Thoracic aorta (tissue), 2 donors: ENCODE results near the gene S100A5. TPM values are rescaled to one million over a fixed set of nuclear protein-coding genes. Genes with fewer than 3 reads are reported as not detected.

Source experiments
- ATAC-seq: fragments of 150-250 bp; one replicate; pipeline ENCODE4 v1.8.0; 2017; ENCODE audit warnings: low read depth; ENCODE audit not compliant: insufficient number of reproducible peaks, low FRiP score
- DNase-seq: peaks from one replicate; pipeline ENCODE4 v3.0.0-alpha.2; 2020; ENCODE audit warnings: low spot score
- H3K27ac ChIP-seq, 2 donors: fragments of 200-600 bp; sonication (generic); 1 replicate in 1 of 2; 2 replicates in 1 of 2; pipeline ENCODE4 v1.5.1; 2016; ENCODE audit warnings: mild to moderate bottlenecking in 2 of 2, moderate library complexity in 2 of 2
- H3K27me3 ChIP-seq: fragments of 200-600 bp; sonication (generic); replicated peaks from 2 replicates; pipeline ENCODE4 v1.6.0; 2016; ENCODE audit warnings: mild to moderate bottlenecking; ENCODE audit not compliant: insufficient read depth
- H3K36me3 ChIP-seq: fragments of 200-600 bp; sonication (generic); one replicate; pipeline ENCODE4 v1.5.1; 2016
- H3K4me1 ChIP-seq, 2 donors: fragments of 200-600 bp; sonication (generic); 1 replicate in 1 of 2; 2 replicates in 1 of 2; pipeline versions ENCODE4 v1.5.1 to v1.6.0; 2016; ENCODE audit warnings: low read depth in 2 of 2, mild to moderate bottlenecking in 1 of 2; ENCODE audit not compliant: control insufficient read depth in 1 of 2
- H3K4me3 ChIP-seq: fragments of 200-600 bp; sonication (generic); 2 replicates; pipeline ENCODE4 v1.5.1; 2016; ENCODE audit warnings: mild to moderate bottlenecking
- H3K9me3 ChIP-seq: fragments of 200-600 bp; sonication (generic); 2 replicates; pipeline ENCODE4 v1.5.1; 2016
- CTCF ChIP-seq: fragments of 200-600 bp; sonication (generic); IDR thresholded peaks from one replicate; pipeline ENCODE4 v1.5.1; 2019; ENCODE audit warnings: antibody characterized with exemption
- total RNA-seq, 2 donors: library from RNA; depleted of rRNA; stranded (reverse); fragments of >200 nt; gene quantifications; one replicate each; pipeline versions ENCODE4 v1.1.0 to v1.2.3, GENCODE V29; 2016

S100A5 gene
- total RNA-seq, 2 donors from 2014 or later = not detected

GRCh38 chr1:153546371-153546770 lies 5.6 kb upstream of the S100A5 start:
- peaks cover 65 to 90% of the 10 kb centered on the region in 2 donors for H3K4me1 ChIP-seq

GRCh38 chr1:153545067-153546055 lies 4.6 kb upstream of the S100A5 start, which contains the start of gene S100A4:
TSS of gene S100A4 (minus strand) at chr1:153545806. CDS start at chr1:153544794, 1,012 bp downstream.
- Histone ChIP-seq H3K36me3 (no peaks in the 10 kb centered on the region), H3K27me3 (no peaks in the 10 kb centered on the region), H3K9me3 (no peaks in the 10 kb centered on the region), H3K27ac (peak within 1 kb of the TSS; percentile 80 to 96), H3K4me3 (peak within 1 kb of the TSS; percentile 85), H3K4me1 (peaks cover 65 to 90% of the 10 kb centered on the region in 2 donors)
- DNase-seq (peak; percentile 80), ATAC-seq (peak; percentile 67)
- no peak for TF ChIP-seq CTCF

More at GRCh38 chr1:153546371-153546770, 5.6 kb upstream of the S100A5 start:
- Histone ChIP-seq H3K9me3 (no peaks in the 10 kb centered on the region), H3K27ac (peak overlapping the region; percentile 80 to 96), H3K4me3 (peak overlapping the region; percentile 85), H3K27me3 (no peaks in the 10 kb centered on the region), H3K36me3 (no peaks in the 10 kb centered on the region)
- no peak for TF ChIP-seq CTCF
- ATAC-seq = no peak
- no peak for DNase-seq

GRCh38 chr1:153544453-153545066 lies 3.8 kb upstream of the S100A5 start:
- Histone ChIP-seq H3K4me1 (peaks cover 57 to 82% of the 10 kb centered on the region in 2 donors), H3K4me3 (peak overlapping the region; percentile 85), H3K27ac (peak overlapping the region; percentile 80 to 96), H3K36me3 (no peaks in the 10 kb centered on the region), H3K27me3 (no peaks in the 10 kb centered on the region), H3K9me3 (no peaks in the 10 kb centered on the region)
- ATAC-seq (no peak), DNase-seq (no peak)
- TF ChIP-seq CTCF = no peak

GRCh38 chr1:153543736-153544135 lies 3.0 kb upstream of the S100A5 start:
- DNase-seq = no peak
- H3K4me1 ChIP-seq = peaks cover 52 to 74% of the 10 kb centered on the region in 2 donors
- H3K27ac ChIP-seq = peak overlapping the region; percentile 80 to 96

More at GRCh38 chr1:153543736-153544135, 3.0 kb upstream of the S100A5 start:
- H3K9me3 ChIP-seq = no peaks in the 10 kb centered on the region
- peak overlapping the region; percentile 85 for H3K4me3 ChIP-seq
- H3K27me3 ChIP-seq = no peaks in the 10 kb centered on the region
- no peak for TF ChIP-seq CTCF
- ATAC-seq = no peak
- H3K36me3 ChIP-seq = no peaks in the 10 kb centered on the region
